Thyroid gland (tissue), 4 donors: ENCODE data around the gene CREB5. TPM values are rescaled to one million over a fixed set of nuclear protein-coding genes. Genes with fewer than 3 reads are reported as not detected.
"Not testable (repeated sequence)": the region's sequence is repeated elsewhere in the genome, so short reads cannot be mapped to it uniquely, and the experiment has no call there.

Experiments used
- DNase-seq, 2 donors: peaks; one replicate each; pipeline ENCODE4 v3.0.0-alpha.2; 2019
- H3K27ac ChIP-seq, 3 donors: fragments of 200-600 bp; sonication (generic); 1 replicate in 2 of 3; 2 replicates in 1 of 3; pipeline ENCODE4 v1.5.1; 2016 to 2019; ENCODE audit warnings: mild to moderate bottlenecking in 1 of 3, moderate library complexity in 1 of 3
- H3K27me3 ChIP-seq: fragments of 200-600 bp; sonication (generic); one replicate; pipeline ENCODE4 v1.5.1; 2019
- H3K36me3 ChIP-seq, 2 donors: fragments of 200-600 bp; sonication (generic); one replicate each; pipeline ENCODE4 v1.5.1; 2016 to 2019
- H3K4me1 ChIP-seq, 2 donors: fragments of 200-600 bp; sonication (generic); one replicate each; pipeline ENCODE4 v1.5.1; 2017 to 2019
- H3K4me3 ChIP-seq, 3 donors: fragments of 200-600 bp; sonication (generic); replicated peaks in 1 of 3; 1 replicate in 2 of 3; 2 replicates in 1 of 3; pipeline ENCODE4 v1.5.1; 2016; ENCODE audit warnings: mild to moderate bottlenecking in 1 of 3
- H3K9me3 ChIP-seq: fragments of 200-600 bp; sonication (generic); one replicate; pipeline ENCODE4 v1.5.1; 2017
- CTCF ChIP-seq, 6 experiments: fragments of 200-600 bp in 3 of 6; fragments of 450-650 bp in 3 of 6; sonication (generic) in 3 of 6; IDR thresholded peaks; one replicate each; pipeline ENCODE4 v1.5.1; 2016 to 2019; ENCODE audit warnings: antibody characterized with exemption in 6 of 6, mild to moderate bottlenecking in 2 of 6, inconsistent platforms in 1 of 6, moderate library complexity in 1 of 6
- POLR2A ChIP-seq, 2 donors: fragments of 450-650 bp; IDR thresholded peaks; one replicate each; pipeline ENCODE4 v1.6.1; 2017; ENCODE audit warnings: antibody characterized with exemption in 2 of 2, mild to moderate bottlenecking in 2 of 2, moderate library complexity in 1 of 2
- WGBS, 2 donors: methylation state at CpG; one replicate each; pipeline ENCODE4 v1.1.5; 2017; 5-methylcytosine and 5-hydroxymethylcytosine counted together
- intact Hi-C: fragments of 100-400 bp; cut with DNase I; formaldehyde crosslinking; loops from one replicate; pipeline ENCODE4 v1.15.1; 2023
- total RNA-seq, 4 donors: library from RNA; depleted of rRNA; stranded (reverse); fragments of >200 nt; gene quantifications; one replicate each; pipeline ENCODE4 v1.2.3, GENCODE V29; 2016

The CREB5 gene
- total RNA-seq, 4 donors from 2014 or later = 2.5 to 13.6 (median 6.5) TPM

- Histone ChIP-seq H3K4me3 (no peak overlapping the region), H3K36me3 (no peaks in the 10 kb centered on the region), H3K27ac (no peak overlapping the region), H3K9me3 (no peaks in the 10 kb centered on the region), H3K4me1 (no peaks in the 10 kb centered on the region), H3K27me3 (no peaks in the 10 kb centered on the region)
- WGBS, 2 donors = 71 to 76% methylated on average over 13 of the region's 13 CpGs
- TF ChIP-seq POLR2A (IDR thresholded peaks at IDR 0.05) (no peak), CTCF (IDR thresholded peaks at IDR 0.05) (no peak)
- intact Hi-C loops = no loop called here
- DNase-seq = no peak
These were observed 372.0 kb downstream of the CREB5 start for GRCh38 chr7:28784171-28784902.

- H3K36me3 ChIP-seq = no peaks in the 10 kb centered on the region
- intact Hi-C loops = no loop called here
These were observed 373.0 kb downstream of the CREB5 start for GRCh38 chr7:28785041-28785995.

GRCh38 chr7:28786156-28786555, 373.8 kb downstream of the CREB5 start:
- H3K9me3 ChIP-seq, intact Hi-C loops, DNase-seq, H3K4me1 ChIP-seq, H3K27me3 ChIP-seq, H3K27ac ChIP-seq, H3K4me3 ChIP-seq, H3K36me3 ChIP-seq: not testable (repeated sequence)
- 95 to 97% methylated on average over 5 of the region's 5 CpGs for WGBS, 2 donors

More at GRCh38 chr7:28785041-28785995, 373.0 kb downstream of the CREB5 start:
- H3K4me1 ChIP-seq = no peaks in the 10 kb centered on the region
- 86 to 89% methylated on average over 14 of the region's 14 CpGs for WGBS, 2 donors
- H3K27ac ChIP-seq = no peak overlapping the region
- no peaks in the 10 kb centered on the region for H3K27me3 ChIP-seq
- no peak overlapping the region for H3K4me3 ChIP-seq
- no peaks in the 10 kb centered on the region for H3K9me3 ChIP-seq
- DNase-seq = no peak
- TF ChIP-seq POLR2A (IDR thresholded peaks at IDR 0.05) = no peak
- no peak for TF ChIP-seq CTCF (IDR thresholded peaks at IDR 0.05)

- no peak overlapping the region for H3K4me3 ChIP-seq
- TF ChIP-seq CTCF (IDR thresholded peaks at IDR 0.05) = no peak
- TF ChIP-seq POLR2A (IDR thresholded peaks at IDR 0.05) = no peak
- H3K27ac ChIP-seq = no peak overlapping the region
- no peaks in the 10 kb centered on the region for H3K4me1 ChIP-seq
- intact Hi-C loops = no loop called here
- no peak for DNase-seq
- no peaks in the 10 kb centered on the region for H3K36me3 ChIP-seq
- no peaks in the 10 kb centered on the region for H3K9me3 ChIP-seq
- H3K27me3 ChIP-seq = no peaks in the 10 kb centered on the region
These were observed 374.8 kb downstream of the CREB5 start for GRCh38 chr7:28787106-28787505.

GRCh38 chr7:28790467-28790866, 378.1 kb downstream of the CREB5 start:
- no peaks in the 10 kb centered on the region for H3K36me3 ChIP-seq
- H3K9me3 ChIP-seq = no peaks in the 10 kb centered on the region
- TF ChIP-seq CTCF (IDR thresholded peaks at IDR 0.05) = no peak
- no peak for TF ChIP-seq POLR2A (IDR thresholded peaks at IDR 0.05)
- intact Hi-C loops = no loop called here
- DNase-seq = no peak
- WGBS, 2 donors = 79 to 89% methylated on average over 4 of the region's 4 CpGs
- no peak overlapping the region for H3K4me3 ChIP-seq
- no peaks in the 10 kb centered on the region for H3K4me1 ChIP-seq
- H3K27ac ChIP-seq = no peak overlapping the region
- no peaks in the 10 kb centered on the region for H3K27me3 ChIP-seq
